ENCODE measurements around the gene RHD.
"Not testable (repeated sequence)": the region's sequence is repeated elsewhere in the genome, so short reads cannot be mapped to it uniquely, and the experiment has no call there.

The RHD gene

DNA sequence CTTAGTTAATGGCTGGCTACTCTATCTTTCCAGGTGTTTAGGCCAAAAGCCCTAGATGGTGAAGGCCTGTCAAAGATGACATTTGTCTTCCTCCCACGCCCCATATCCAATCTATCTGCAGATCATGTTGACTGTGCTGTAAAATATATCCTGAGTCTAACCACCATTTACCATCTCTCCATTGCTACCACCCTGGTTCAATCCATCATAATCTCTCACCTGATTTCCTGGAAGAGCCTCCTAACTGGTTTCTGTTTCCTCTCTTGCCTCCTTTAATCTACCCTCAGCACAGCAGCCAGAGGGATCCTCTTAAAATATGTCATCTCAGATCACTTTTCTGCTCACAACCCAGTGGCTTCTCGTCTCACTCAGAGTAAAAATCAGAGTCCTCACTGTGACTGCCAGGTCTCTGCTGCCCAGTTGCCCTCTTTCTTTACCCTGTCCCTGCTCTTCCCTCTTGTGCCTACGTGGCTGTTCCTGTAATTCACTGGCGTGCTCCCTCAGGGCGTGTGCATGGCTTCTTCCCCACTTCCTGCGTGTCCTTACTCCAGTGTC is 83.6 kb downstream of the RHD start:
- no peak for DNase-seq (ENCODE audit: low read depth, low spot score)

DNA sequence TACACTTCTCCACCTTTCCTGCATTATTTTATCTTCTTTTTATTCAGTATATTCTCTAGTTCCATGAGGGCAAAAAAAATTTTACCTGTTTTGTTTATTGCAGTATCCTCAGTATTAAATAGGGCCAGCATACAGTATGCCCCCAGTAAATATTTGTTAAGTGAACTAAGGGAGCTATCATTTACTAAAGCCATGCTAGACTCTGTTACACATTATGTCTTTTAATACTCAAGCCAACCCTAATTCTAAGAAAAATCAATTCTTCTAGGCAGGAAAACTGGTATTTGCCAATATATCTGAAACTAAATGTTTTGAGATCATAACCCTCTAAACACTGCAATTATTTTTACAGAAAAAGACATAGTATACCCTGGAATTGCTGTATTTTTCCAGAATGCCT is 84.1 kb downstream of the RHD start:
- DNase-seq (ENCODE audit: low read depth, low spot score) = no peak

DNA sequence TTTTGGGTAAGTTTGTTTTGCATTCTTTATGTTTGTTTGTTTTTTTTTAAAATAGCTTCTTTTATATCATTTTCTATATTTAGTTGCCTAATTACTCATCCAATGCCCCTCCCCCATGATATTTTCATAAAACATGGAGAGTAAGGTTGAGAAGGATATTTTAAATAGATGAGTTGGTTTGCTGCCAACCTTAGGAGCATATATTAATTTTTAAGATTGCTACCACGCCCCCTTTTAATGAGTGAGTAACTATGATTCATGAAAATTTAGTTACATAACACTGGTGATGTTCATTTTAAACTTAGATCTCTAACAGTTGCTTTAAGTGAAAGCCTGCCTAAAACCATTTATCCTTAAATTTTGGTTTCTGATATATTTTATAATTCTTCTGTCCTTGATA is 84.5 kb downstream of the RHD start:
- no peak for DNase-seq (ENCODE audit: low read depth, low spot score)

DNA sequence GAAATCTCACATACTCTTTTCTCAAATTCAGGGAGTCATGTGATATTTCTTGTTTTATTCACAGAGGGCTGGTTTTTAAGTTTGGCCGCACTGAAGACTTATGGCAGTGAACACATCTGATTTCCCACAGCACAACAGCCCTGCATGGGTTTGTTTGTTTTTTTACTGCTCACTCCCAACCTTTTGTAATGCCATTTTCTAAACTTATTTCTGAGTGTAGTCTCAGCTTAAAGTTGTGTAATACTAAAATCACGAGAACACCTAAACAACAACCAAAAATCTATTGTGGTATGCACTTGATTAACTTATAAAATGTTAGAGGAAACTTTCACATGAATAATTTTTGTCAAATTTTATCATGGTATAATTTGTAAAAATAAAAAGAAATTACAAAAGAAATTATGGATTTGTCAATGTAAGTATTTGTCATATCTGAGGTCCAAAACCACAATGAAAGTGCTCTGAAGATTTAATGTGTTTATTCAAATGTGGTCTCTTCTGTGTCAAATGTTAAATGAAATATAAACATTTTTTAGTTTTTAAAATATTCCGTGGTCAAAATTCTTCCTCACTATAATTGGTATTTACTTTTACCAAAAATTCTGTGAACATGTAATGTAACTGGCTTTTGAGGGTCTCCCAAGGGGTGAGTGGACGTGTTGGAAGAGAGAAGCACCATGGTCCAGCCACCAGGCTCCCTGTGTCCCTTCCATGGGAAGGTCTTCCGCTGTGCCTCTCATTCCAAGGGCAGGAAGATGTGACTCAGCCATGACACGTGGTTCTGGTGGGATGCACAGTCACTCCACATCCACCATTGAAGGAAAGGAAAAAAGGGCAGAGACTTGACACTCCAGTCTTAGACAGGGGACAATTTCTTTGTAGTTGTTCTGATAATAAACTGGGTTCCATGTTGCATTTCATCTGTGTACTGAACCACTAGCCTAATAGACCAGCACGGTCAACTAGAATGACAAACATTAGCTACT is 88.6 kb downstream of the RHD start:
- no peak for DNase-seq (ENCODE audit: low read depth, low spot score)

DNA sequence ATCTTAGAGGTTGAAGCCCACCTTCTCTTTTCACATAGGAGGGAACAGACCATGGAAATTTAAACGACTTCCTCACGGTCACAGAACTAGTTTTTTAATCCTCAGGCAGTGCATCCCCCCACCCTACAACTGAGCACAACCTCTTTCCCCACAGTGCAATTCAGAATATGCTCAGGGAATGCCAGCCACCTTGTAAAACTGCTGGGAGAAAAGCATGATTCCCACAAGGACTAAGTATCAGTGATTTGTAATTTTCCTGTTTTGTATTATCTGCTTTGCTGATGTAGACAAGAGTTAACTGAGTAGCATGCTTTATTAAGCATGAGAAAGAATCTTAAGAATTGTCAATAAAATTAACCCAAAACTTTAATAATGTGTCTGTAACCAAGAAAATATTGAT is 89.6 kb downstream of the RHD start:
- no peak for DNase-seq (ENCODE audit: low read depth, low spot score)

DNA sequence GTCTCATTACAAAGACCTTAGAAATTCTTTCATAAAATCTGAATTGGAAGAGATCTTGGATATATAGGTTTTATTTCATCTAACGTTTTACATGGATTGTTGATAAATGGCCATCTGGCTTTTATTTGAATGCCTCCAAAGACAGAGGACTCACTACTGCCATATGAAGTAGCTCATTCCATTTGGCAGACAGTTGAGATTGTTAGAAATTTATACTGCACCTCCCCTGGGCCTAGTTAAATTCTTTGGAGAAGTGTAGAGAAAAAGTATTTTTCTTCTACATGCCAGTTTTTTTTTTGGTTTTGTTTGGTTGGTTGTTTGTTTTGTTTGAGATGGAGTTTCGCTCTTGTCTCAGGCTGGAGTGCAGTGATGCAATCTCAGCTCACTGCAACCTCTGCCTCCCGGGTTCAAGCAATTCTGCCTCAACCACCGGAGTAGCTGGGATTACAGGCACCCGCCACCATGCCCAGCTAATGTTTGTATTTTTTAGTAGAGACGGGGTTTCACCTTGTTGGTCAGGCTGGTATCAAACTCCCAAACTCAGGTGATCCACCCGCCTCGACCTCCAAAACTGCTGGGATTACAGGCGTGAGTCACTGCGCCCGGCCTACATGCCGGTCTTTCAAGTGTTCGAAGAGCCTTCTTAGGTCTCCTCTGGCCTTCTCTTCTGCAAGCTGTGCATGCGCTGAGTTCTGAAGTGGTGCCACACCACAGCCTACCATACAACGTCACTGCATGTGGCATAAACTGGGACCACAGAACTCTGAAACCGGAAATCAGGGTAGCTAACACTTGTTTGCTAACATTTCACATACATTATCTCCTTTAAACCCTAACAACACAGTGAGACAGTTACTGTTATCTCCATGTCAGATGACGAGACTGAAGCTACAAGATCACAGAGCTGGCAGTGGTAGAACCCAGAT is 90.6 kb downstream of the RHD start:
- not testable (repeated sequence) for DNase-seq (ENCODE audit: low read depth, low spot score)

DNA sequence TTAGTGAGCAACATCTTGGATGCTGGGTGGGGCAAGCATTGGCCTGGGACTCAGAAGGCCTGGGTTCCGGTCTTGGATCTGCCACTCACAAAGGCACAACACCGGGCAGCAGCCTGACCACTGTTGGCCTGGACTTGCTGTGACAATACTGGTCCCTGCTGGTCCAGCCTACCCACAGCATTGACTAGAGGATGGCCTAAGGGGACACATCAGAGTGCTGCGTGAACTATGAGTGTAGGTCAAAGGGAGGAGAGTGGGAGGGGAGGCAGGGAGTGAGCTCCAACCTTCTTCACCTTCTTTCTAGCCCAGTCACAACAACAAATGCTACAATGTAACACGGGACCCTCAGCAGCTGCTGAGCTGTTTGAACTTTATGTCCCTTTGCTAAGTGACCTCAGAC is 96.9 kb downstream of the RHD start:
- DNase-seq (ENCODE audit: low read depth, low spot score) = no peak

DNA sequence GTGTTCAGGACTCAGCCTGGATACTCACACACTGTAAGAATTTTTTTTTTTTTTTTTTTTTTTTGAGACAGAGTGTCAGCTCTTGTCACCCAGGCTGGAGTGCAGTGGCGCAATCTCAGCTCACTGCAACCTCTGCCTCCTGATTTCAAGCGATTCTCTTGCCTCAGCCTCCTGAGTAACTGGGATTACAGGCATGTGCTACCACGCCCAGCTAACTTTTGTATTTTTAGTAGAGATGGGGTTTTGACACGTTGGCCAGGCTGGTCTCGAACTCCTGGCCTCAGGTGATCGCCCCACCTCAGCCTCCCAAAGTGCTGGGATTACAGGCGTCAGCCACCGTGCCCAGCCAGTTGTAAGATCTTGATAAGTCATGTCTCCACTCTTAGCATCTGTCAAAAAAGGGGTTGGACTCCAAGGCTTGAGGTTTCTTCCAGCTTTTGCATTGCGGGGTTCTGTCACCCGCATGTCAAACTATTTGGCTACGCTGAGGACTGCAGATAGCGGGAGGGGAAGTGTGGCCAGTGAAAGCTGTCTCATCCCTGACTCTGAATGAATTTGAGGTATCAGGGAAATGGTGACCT is 97.5 kb downstream of the RHD start:
- not testable (repeated sequence) for DNase-seq (ENCODE audit: low read depth, low spot score)

DNA sequence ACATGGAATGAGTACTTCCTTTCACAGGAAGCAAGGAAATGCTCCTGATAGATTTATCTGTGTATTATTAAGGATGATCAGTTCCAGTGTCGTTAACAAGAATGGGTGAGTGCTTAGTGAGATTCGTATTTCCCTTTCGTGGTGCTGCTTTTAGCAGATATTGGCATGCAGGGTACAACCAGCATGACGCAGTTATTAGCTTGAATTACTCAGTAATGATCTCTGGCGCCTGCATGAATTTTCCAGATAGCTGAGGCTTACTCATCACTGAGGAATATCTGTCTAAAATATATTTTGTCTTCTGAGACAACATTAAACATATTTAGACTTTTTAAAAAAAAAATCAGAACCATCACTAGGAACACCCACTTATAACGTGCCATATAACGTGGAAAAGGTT is 99.4 kb downstream of the RHD start:
- not testable (repeated sequence) for DNase-seq (ENCODE audit: low read depth, low spot score)

DNA sequence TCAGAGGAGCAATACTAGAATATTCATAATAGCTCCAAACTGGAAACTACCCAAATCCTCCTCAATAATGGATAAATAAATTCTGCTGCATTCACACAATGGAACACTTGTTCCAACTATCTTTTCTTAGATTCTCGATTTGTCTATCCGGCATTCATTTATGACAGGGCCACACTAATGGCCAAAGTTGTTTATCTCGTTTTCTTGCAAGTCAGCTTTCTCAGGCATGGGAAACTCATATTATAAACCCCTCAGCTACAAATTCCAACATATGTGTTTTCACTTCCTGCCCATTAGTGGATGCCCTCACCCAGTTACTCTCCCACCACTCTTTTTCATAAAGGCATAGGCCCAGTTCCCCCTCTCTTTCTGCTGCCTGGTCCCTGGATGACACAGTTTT is 106.1 kb downstream of the RHD start:
- not testable (repeated sequence) for DNase-seq (ENCODE audit: low read depth, low spot score)
